Smooth muscle cell (in vitro differentiated cells): ENCODE measurements around the gene PNPLA5. TPM values are rescaled to one million over a fixed set of nuclear protein-coding genes. Genes with fewer than 3 reads are reported as not detected.

Source experiments
- DNase-seq: peaks from one replicate; lab custom pipeline; 2025; ENCODE audit not compliant: unreplicated experiment; lab: John Stamatoyannopoulos, UW
- H2AFZ ChIP-seq: fragments of 200-600 bp; sonication (generic); 2 replicates; pipeline ENCODE4 v1.6.0; 2016; ENCODE audit warnings: antibody characterized with exemption, low read depth, mild to moderate bottlenecking
- H3F3A ChIP-seq: fragments of 200-600 bp; sonication (generic); 2 replicates; pipeline ENCODE4 v1.6.0; 2017; ENCODE audit warnings: antibody characterized with exemption, low read depth
- H3K27ac ChIP-seq: fragments of 200-600 bp; sonication (generic); 2 replicates; pipeline ENCODE4 v1.5.1; 2016; ENCODE audit warnings: low read depth, mild to moderate bottlenecking
- H3K27me3 ChIP-seq: fragments of 200-600 bp; sonication (generic); 2 replicates; pipeline ENCODE4 v1.6.1; 2016; ENCODE audit warnings: low read depth, mild to moderate bottlenecking
- H3K36me3 ChIP-seq: fragments of 200-600 bp; sonication (generic); 2 replicates; pipeline ENCODE4 v1.5.1; 2016; ENCODE audit warnings: low read depth
- H3K4me1 ChIP-seq: fragments of 200-600 bp; sonication (generic); 2 replicates; pipeline ENCODE4 v1.5.1; 2016; ENCODE audit warnings: low read depth
- H3K4me2 ChIP-seq: fragments of 200-600 bp; sonication (generic); 2 replicates; pipeline ENCODE4 v1.6.0; 2016; ENCODE audit warnings: mild to moderate bottlenecking
- H3K4me3 ChIP-seq: fragments of 200-600 bp; sonication (generic); 2 replicates; pipeline ENCODE4 v1.5.1; 2016; ENCODE audit warnings: mild to moderate bottlenecking
- H3K79me2 ChIP-seq: fragments of 200-600 bp; sonication (generic); 2 replicates; pipeline ENCODE4 v1.6.0; 2016; ENCODE audit warnings: low read depth, mild to moderate bottlenecking
- H3K9ac ChIP-seq: fragments of 200-600 bp; sonication (generic); 2 replicates; pipeline ENCODE4 v1.6.0; 2016; ENCODE audit warnings: low read depth
- H3K9me3 ChIP-seq: fragments of 200-600 bp; sonication (generic); replicated peaks from 2 replicates; pipeline ENCODE4 v1.5.1; 2016; ENCODE audit warnings: low read depth
- H4K20me1 ChIP-seq: fragments of 200-600 bp; sonication (generic); 2 replicates; pipeline ENCODE4 v1.6.0; 2016; ENCODE audit warnings: low read depth
- WGBS: methylation state at CpG from one replicate; pipeline ENCODE4 v1.1.7; 2016; ENCODE audit warnings: low lambda C conversion rate; 5-methylcytosine and 5-hydroxymethylcytosine counted together
- polyA plus RNA-seq: library from polyadenylated mRNA; unstranded; fragments of >200 nt; fragmentation: Nextera tagmentation; extraction: Ambion mirVana; gene quantifications from 2 replicates; pipeline ENCODE4 v1.2.1, GENCODE V29; 2016
- total RNA-seq: library from RNA; depleted of rRNA; stranded (reverse); fragments of >200 nt; gene quantifications from 2 replicates; pipeline ENCODE4 v1.2.3, GENCODE V29; 2014
- TF ChIP-seq, protein P1 (sequence below): fragments of 200-600 bp; sonication (generic); IDR thresholded peaks from 2 replicates; pipeline ENCODE4 v1.5.1; 2017; ENCODE audit warnings: borderline replicate concordance, mild to moderate bottlenecking, antibody characterized with exemption; ENCODE audit not compliant: insufficient read depth, poor library complexity, severe bottlenecking

PNPLA5 gene
- total and polyA plus RNA-seq, 2 experiments from 2014 or later = not detected

DNA sequence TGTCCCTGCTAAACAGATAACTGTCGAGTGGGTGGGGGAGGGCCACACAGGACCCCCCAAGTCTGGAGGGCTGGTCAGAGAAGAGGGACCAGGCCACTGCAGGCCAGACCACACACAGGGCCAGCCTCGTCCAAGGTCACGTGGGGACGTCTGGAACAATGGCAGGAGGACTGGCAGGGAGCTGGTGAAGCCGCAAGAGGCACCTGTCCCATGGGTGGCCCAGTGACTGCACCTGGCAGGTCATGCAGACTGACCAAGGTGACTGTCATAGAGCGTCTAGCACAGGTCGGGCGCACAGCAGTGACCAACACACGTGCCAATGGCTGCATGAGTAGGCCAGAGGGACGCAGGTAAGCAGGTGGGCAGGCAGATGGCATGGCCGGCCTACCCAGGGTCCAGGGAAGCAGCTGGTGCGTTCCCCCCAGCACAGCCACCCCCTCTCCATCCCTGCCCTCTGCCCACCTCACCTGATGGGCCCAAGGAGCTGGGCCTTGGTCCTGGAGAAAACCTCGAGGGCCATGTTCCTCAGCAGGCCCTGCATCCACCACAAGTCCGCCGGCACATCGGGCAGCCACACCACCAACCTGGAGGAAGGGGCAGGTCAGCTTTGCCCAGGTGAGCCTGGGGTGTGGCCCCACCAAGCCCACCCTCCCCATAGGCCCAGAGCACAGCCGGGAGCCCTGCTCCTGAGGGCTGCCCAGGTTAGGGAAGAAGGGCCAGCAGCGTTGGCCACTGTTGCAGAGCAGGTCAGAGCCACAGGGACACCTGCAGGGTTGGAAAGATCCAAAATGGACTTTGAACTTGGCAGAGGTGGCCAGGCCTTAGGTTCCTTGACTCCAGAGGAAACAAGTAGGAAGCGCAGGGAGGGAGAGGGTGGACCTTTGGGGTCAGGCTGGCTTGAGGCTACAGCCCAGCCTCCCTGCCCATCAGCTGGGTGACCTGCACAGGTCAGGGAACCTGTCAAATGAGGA, 10.4 kb downstream of the PNPLA5 start:
- no peak overlapping the region for H2AFZ ChIP-seq
- H3K27me3 ChIP-seq = no peaks in the 10 kb centered on the region
- H3K9ac ChIP-seq = no peak overlapping the region
- H3F3A ChIP-seq = no peaks in the 10 kb centered on the region
- no peak overlapping the region for H3K4me2 ChIP-seq
- no peaks in the 10 kb centered on the region for H4K20me1 ChIP-seq
- no peak for DNase-seq
- H3K36me3 ChIP-seq = no peaks in the 10 kb centered on the region
- WGBS = 89% methylated on average over 18 of the region's 19 CpGs
- H3K27ac ChIP-seq = no peak overlapping the region
- no peaks in the 10 kb centered on the region for H3K9me3 ChIP-seq
- H3K4me3 ChIP-seq = no peak overlapping the region
- TF ChIP-seq, protein P1, sequence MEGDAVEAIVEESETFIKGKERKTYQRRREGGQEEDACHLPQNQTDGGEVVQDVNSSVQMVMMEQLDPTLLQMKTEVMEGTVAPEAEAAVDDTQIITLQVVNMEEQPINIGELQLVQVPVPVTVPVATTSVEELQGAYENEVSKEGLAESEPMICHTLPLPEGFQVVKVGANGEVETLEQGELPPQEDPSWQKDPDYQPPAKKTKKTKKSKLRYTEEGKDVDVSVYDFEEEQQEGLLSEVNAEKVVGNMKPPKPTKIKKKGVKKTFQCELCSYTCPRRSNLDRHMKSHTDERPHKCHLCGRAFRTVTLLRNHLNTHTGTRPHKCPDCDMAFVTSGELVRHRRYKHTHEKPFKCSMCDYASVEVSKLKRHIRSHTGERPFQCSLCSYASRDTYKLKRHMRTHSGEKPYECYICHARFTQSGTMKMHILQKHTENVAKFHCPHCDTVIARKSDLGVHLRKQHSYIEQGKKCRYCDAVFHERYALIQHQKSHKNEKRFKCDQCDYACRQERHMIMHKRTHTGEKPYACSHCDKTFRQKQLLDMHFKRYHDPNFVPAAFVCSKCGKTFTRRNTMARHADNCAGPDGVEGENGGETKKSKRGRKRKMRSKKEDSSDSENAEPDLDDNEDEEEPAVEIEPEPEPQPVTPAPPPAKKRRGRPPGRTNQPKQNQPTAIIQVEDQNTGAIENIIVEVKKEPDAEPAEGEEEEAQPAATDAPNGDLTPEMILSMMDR = no peak
- H3K79me2 ChIP-seq = no peaks in the 10 kb centered on the region
- H3K4me1 ChIP-seq = no peaks in the 10 kb centered on the region

GRCh38 chr22:43880541-43880991, 11.2 kb downstream of the PNPLA5 start:
- H3K27ac ChIP-seq = no peak overlapping the region
- no peak for DNase-seq
- no peaks in the 10 kb centered on the region for H3K9me3 ChIP-seq
- no peak overlapping the region for H3K4me2 ChIP-seq
- no peaks in the 10 kb centered on the region for H3K27me3 ChIP-seq
- H3K36me3 ChIP-seq = no peaks in the 10 kb centered on the region
- H3K4me3 ChIP-seq = no peak overlapping the region
- no peaks in the 10 kb centered on the region for H3K4me1 ChIP-seq
- H3K79me2 ChIP-seq = no peaks in the 10 kb centered on the region
- H3K9ac ChIP-seq = no peak overlapping the region
- H2AFZ ChIP-seq = no peak overlapping the region
- TF ChIP-seq, protein P1 = no peak
- WGBS = 97% methylated on average over 15 of the region's 15 CpGs
- no peaks in the 10 kb centered on the region for H3F3A ChIP-seq
- H4K20me1 ChIP-seq = no peaks in the 10 kb centered on the region

- no peaks in the 10 kb centered on the region for H3K27me3 ChIP-seq
- TF ChIP-seq, protein P1 = no peak
- H3K9me3 ChIP-seq = no peaks in the 10 kb centered on the region
- no peak overlapping the region for H3K4me2 ChIP-seq
- H4K20me1 ChIP-seq = no peaks in the 10 kb centered on the region
- no peaks in the 10 kb centered on the region for H3K4me1 ChIP-seq
- 88% methylated on average over 14 of the region's 14 CpGs for WGBS
- no peaks in the 10 kb centered on the region for H3F3A ChIP-seq
- H2AFZ ChIP-seq = no peak overlapping the region
- H3K79me2 ChIP-seq = no peaks in the 10 kb centered on the region
- no peak overlapping the region for H3K9ac ChIP-seq
- no peak overlapping the region for H3K4me3 ChIP-seq
- no peak overlapping the region for H3K27ac ChIP-seq
- no peaks in the 10 kb centered on the region for H3K36me3 ChIP-seq
- no peak for DNase-seq
These were observed 11.8 kb downstream of the PNPLA5 start for GRCh38 chr22:43879901-43880540.
